Measurements from ENCODE around the gene MAPK14. TPM values are rescaled to one million over a fixed set of nuclear protein-coding genes. Genes with fewer than 3 reads are reported as not detected.

Gene MAPK14
- total and polyA plus RNA-seq, 2 of the 4 experiments (the other 2 are of a cell fraction) = 28.4 to 74.4 TPM

DNA sequence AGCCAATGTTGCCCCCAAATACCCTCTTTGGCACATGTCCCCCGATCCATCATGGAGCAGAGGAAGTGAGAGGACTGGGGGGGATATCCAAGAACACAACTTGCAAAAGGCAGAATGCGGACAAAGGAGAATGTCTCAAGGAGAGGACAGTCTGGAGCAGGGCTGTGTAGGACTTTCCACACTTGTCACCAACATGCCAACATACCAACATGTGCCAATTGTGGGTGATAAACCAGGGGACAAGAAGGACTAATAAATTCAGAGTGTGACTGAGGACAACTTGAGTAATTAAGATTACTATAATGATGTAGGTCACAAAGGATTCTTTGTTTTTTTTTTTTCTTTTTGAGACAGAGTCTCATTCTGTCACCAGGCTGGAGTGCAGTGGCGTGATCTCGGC, 11.9 kb upstream of the MAPK14 start:
- Histone ChIP-seq H2AFZ (replicated peaks; ENCODE audit: low read length, poor library complexity) (no peak overlapping the region), H4K8ac (ENCODE audit: low read depth in 2 of 2, low read length in 2 of 2) (no peak overlapping the region), H3K14ac (replicated peaks; ENCODE audit: low read depth, low read length) (no peak overlapping the region), H3K9ac (ENCODE audit: low read depth, low read length) (no peak overlapping the region), H3K4me1 (ENCODE audit: control insufficient read depth, insufficient read depth, low read length) (no peaks in the 10 kb centered on the region), H3K27ac (ENCODE audit: insufficient read depth, low read length) (no peak overlapping the region), H3K4me2 (ENCODE audit: low read depth, low read length) (no peak overlapping the region), H3K79me1 (ENCODE audit: low read depth in 1 of 2, low read length in 2 of 2) (no peaks in the 10 kb centered on the region), H2BK120ac (ENCODE audit: low read depth, low read length) (no peak overlapping the region), H3K9me1 (ENCODE audit: insufficient read depth, low read length) (no peaks in the 10 kb centered on the region), H4K5ac (ENCODE audit: low read depth, low read length) (no peak overlapping the region), H2BK15ac (ENCODE audit: low read depth, low read length) (no peak overlapping the region), H3K23ac (ENCODE audit: low read depth, low read length) (no peak overlapping the region), H2AK5ac (ENCODE audit: low read depth, low read length) (no peak overlapping the region), H3K18ac (ENCODE audit: low read depth, low read length) (no peak overlapping the region), H3K4me3 (ENCODE audit: insufficient read depth, low read depth, low read length) (no peak overlapping the region), H3K36me3 (ENCODE audit: control insufficient read depth, insufficient read depth, low read length) (no peaks in the 10 kb centered on the region), H2AK9ac (replicated peaks; ENCODE audit: low read depth, low read length, poor library complexity) (no peak overlapping the region), H4K20me1 (ENCODE audit: insufficient read depth, low read length) (no peaks in the 10 kb centered on the region), H4K91ac (ENCODE audit: insufficient read depth, low read depth, low read length) (no peak overlapping the region), H3K9me3 (ENCODE audit: control insufficient read depth, insufficient read depth, low read length) (no peaks in the 10 kb centered on the region), H3K56ac (ENCODE audit: extremely low read depth, insufficient read depth, low read length) (no peak overlapping the region), H2BK5ac (ENCODE audit: low read depth, low read length, poor library complexity, severe bottlenecking) (no peak overlapping the region), H2BK20ac (ENCODE audit: low read depth, low read length) (no peak overlapping the region), H3K4ac (ENCODE audit: low read depth, low read length) (no peak overlapping the region), H3K27me3 (ENCODE audit: control insufficient read depth, insufficient read depth, low read length) (peaks cover 23% of the 10 kb centered on the region)
- no TSS peak for BruUV-seq (replicated peaks)
- ChIA-PET CTCF (no interaction called here), POLR2A (ENCODE audit: unreplicated experiment) (no interaction called here)
- TF ChIP-seq RFX5 (IDR thresholded peaks at IDR 0.05; ENCODE audit: low read depth, low read length) = no peak
- TF ChIP-seq CHD1 (IDR thresholded peaks at IDR 0.05; ENCODE audit: low read depth, low read length) = no peak
- TF ChIP-seq SMC3 (IDR thresholded peaks at IDR 0.05; ENCODE audit: low read depth, low read length) = no peak
- TF ChIP-seq, protein P1, sequence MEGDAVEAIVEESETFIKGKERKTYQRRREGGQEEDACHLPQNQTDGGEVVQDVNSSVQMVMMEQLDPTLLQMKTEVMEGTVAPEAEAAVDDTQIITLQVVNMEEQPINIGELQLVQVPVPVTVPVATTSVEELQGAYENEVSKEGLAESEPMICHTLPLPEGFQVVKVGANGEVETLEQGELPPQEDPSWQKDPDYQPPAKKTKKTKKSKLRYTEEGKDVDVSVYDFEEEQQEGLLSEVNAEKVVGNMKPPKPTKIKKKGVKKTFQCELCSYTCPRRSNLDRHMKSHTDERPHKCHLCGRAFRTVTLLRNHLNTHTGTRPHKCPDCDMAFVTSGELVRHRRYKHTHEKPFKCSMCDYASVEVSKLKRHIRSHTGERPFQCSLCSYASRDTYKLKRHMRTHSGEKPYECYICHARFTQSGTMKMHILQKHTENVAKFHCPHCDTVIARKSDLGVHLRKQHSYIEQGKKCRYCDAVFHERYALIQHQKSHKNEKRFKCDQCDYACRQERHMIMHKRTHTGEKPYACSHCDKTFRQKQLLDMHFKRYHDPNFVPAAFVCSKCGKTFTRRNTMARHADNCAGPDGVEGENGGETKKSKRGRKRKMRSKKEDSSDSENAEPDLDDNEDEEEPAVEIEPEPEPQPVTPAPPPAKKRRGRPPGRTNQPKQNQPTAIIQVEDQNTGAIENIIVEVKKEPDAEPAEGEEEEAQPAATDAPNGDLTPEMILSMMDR (conservative IDR thresholded peaks at IDR 0.05; ENCODE audit: low read depth, low read length) = no peak
- no peak for TF ChIP-seq USF2 (IDR thresholded peaks at IDR 0.05; ENCODE audit: low read depth, low read length)
- TF ChIP-seq RCOR1 (IDR thresholded peaks at IDR 0.05; ENCODE audit: insufficient replicate concordance, low read length) = no peak
- no peak for TF ChIP-seq POLR2A (IDR thresholded peaks at IDR 0.05; ENCODE audit: low read depth, low read length)
- no peak for TF ChIP-seq RAD21 (IDR thresholded peaks at IDR 0.05; ENCODE audit: low read length)
- no peak for TF ChIP-seq MXI1 (IDR thresholded peaks at IDR 0.05; ENCODE audit: borderline replicate concordance, low read depth, low read length)
- TF ChIP-seq NFE2L2 (IDR thresholded peaks at IDR 0.05; ENCODE audit: low read depth, low read length) = no peak
- TF ChIP-seq, protein P2, sequence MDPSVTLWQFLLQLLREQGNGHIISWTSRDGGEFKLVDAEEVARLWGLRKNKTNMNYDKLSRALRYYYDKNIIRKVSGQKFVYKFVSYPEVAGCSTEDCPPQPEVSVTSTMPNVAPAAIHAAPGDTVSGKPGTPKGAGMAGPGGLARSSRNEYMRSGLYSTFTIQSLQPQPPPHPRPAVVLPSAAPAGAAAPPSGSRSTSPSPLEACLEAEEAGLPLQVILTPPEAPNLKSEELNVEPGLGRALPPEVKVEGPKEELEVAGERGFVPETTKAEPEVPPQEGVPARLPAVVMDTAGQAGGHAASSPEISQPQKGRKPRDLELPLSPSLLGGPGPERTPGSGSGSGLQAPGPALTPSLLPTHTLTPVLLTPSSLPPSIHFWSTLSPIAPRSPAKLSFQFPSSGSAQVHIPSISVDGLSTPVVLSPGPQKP (IDR thresholded peaks at IDR 0.05; ENCODE audit: borderline replicate concordance, low read depth, low read length) = no peak
- TF ChIP-seq MAFK (IDR thresholded peaks at IDR 0.05; ENCODE audit: low read depth, low read length) = no peak
- TF ChIP-seq CEBPB (IDR thresholded peaks at IDR 0.05; ENCODE audit: low read depth, low read length) = no peak
- TF ChIP-seq BHLHE40 (IDR thresholded peaks at IDR 0.05; ENCODE audit: low read depth, low read length) = no peak
- TF ChIP-seq MAZ (IDR thresholded peaks at IDR 0.05; ENCODE audit: borderline replicate concordance, low read depth, low read length) = no peak
- TF ChIP-seq FOS (IDR thresholded peaks at IDR 0.05; ENCODE audit: low read depth, low read length) = no peak
- intact Hi-C loops (cut with micrococcal nuclease) = no loop called here
- dilution Hi-C loops (cut with HindIII; ENCODE audit: low sequenced_read_pairs, unreplicated experiment) = no loop called here
- in situ Hi-C loops (cut with MboI; ENCODE audit: low sequenced_read_pairs) = no loop called here
- no CpG with 5 or more reads among the region's 4 CpGs for WGBS, 2 experiments (ENCODE audit: extremely low coverage in 2 of 2, insufficient read length in 1 of 2)
- DNase-seq = no peak
- ATAC-seq (ENCODE audit: low read depth) = no peak
